Loucy (cell line): ENCODE results near the gene CCL25.

ENCODE experiments used
- H2AFZ ChIP-seq: fragments of 200-600 bp; sonication (generic); 2 replicates; pipeline ENCODE4 v1.6.0; 2016; ENCODE audit warnings: antibody characterized with exemption, mild to moderate bottlenecking, low read length, moderate library complexity
- H3F3A ChIP-seq: fragments of 200-600 bp; 2 replicates; pipeline ENCODE4 v1.6.0; 2016; ENCODE audit warnings: antibody characterized with exemption, low read depth, mild to moderate bottlenecking
- H3K27me3 ChIP-seq: fragments of 200-600 bp; sonication (generic); 2 replicates; pipeline ENCODE4 v1.6.1; 2014; ENCODE audit warnings: low read length, mild to moderate bottlenecking; ENCODE audit not compliant: insufficient read depth, poor library complexity, severe bottlenecking
- H3K36me3 ChIP-seq: fragments of 200-600 bp; sonication (generic); 2 replicates; pipeline ENCODE4 v1.6.1; 2016; ENCODE audit warnings: low read length; ENCODE audit not compliant: insufficient read depth
- H3K4me1 ChIP-seq: fragments of 200-600 bp; sonication (generic); 2 replicates; pipeline ENCODE4 v1.5.1; 2014; ENCODE audit warnings: low read length, mild to moderate bottlenecking; ENCODE audit not compliant: insufficient read depth, poor library complexity, severe bottlenecking
- H3K4me2 ChIP-seq: fragments of 200-600 bp; sonication (generic); 2 replicates; pipeline ENCODE4 v1.6.0; 2014; ENCODE audit warnings: antibody characterized with exemption, low read length, low read depth, mild to moderate bottlenecking; ENCODE audit not compliant: poor library complexity, severe bottlenecking
- H3K4me3 ChIP-seq: fragments of 200-600 bp; sonication (generic); 2 replicates; pipeline ENCODE4 v1.5.1; 2014; ENCODE audit warnings: low read length, mild to moderate bottlenecking, mixed read lengths; ENCODE audit not compliant: poor library complexity, severe bottlenecking
- H3K79me2 ChIP-seq: fragments of 200-600 bp; sonication (generic); 2 replicates; pipeline ENCODE4 v1.6.1; 2014; ENCODE audit warnings: low read length; ENCODE audit not compliant: insufficient read depth
- H3K9ac ChIP-seq: fragments of 200-600 bp; sonication (generic); 2 replicates; pipeline ENCODE4 v1.6.0; 2014; ENCODE audit warnings: mild to moderate bottlenecking, low read depth, low read length, moderate library complexity; ENCODE audit not compliant: poor library complexity, severe bottlenecking
- H3K9me2 ChIP-seq: fragments of 200-600 bp; sonication (generic); replicated peaks from 2 replicates; pipeline ENCODE4 v1.6.1; 2016; ENCODE audit warnings: low read depth, low read length, mixed read lengths
- H3K9me3 ChIP-seq: fragments of 200-600 bp; sonication (generic); 2 replicates; pipeline ENCODE4 v1.6.1; 2014; ENCODE audit warnings: mild to moderate bottlenecking, antibody characterized with exemption, low read length, low read depth; ENCODE audit not compliant: insufficient read depth
- H4K20me1 ChIP-seq: fragments of 200-600 bp; sonication (generic); 2 replicates; pipeline ENCODE4 v1.6.0; 2014; ENCODE audit warnings: antibody characterized with exemption, low read length, mild to moderate bottlenecking; ENCODE audit not compliant: insufficient read depth, poor library complexity, severe bottlenecking
- CTCF ChIP-seq: fragments of 200-600 bp; sonication (generic); conservative IDR thresholded peaks from 2 replicates; pipeline ENCODE4 v1.5.1; 2014; ENCODE audit warnings: mild to moderate bottlenecking, antibody characterized with exemption, low read length
- EZH2phosphoT487 ChIP-seq: fragments of 200-600 bp; IDR thresholded peaks from 2 replicates; pipeline ENCODE4 v1.6.1; 2018; ENCODE audit warnings: antibody characterized with exemption, mild to moderate bottlenecking, moderate library complexity, borderline replicate concordance

The CCL25 gene

GRCh38 chr19:8069096-8069973 is 16.8 kb downstream of the CCL25 start:
- no peak overlapping the region for H2AFZ ChIP-seq
- H4K20me1 ChIP-seq, result no peaks in the 10 kb centered on the region
- H3K9me3 ChIP-seq, result peaks cover 10% of the 10 kb centered on the region; the same call in 1 of the 2 replicates
- H3K9ac ChIP-seq, result no peak overlapping the region
- H3K9me2 ChIP-seq, result no peaks in the 10 kb centered on the region
- H3K4me2 ChIP-seq, result no peak overlapping the region
- no peak overlapping the region for H3K4me3 ChIP-seq
- H3K79me2 ChIP-seq, result no peaks in the 10 kb centered on the region
- H3K36me3 ChIP-seq, result no peaks in the 10 kb centered on the region
- H3F3A ChIP-seq, result 0 out of 2 replicates have a peak, but pooled peaks cover 3% of the 10 kb centered on the region
- H3K27me3 ChIP-seq, result no peaks in the 10 kb centered on the region
- TF ChIP-seq CTCF (peak; percentile 71), EZH2phosphoT487 (no peak)
- peaks cover 31% of the 10 kb centered on the region for H3K4me1 ChIP-seq

GRCh38 chr19:8071912-8072311 is 19.4 kb downstream of the CCL25 start:
- Histone ChIP-seq H3K9ac (peak overlapping the region; percentile 43), H3K4me2 (peak overlapping the region; percentile 34), H3K4me3 (no peak overlapping the region), H3K9me3 (peaks cover 13% of the 10 kb centered on the region), H3F3A (0 out of 2 replicates have a peak, but pooled peaks cover 3% of the 10 kb centered on the region), H3K79me2 (no peaks in the 10 kb centered on the region), H3K36me3 (no peaks in the 10 kb centered on the region), H2AFZ (no peak overlapping the region), H3K27me3 (no peaks in the 10 kb centered on the region), H3K9me2 (no peaks in the 10 kb centered on the region), H4K20me1 (no peaks in the 10 kb centered on the region), H3K4me1 (peaks cover 24% of the 10 kb centered on the region)
- peak; percentile 25; the same call in 1 of the 2 replicates for TF ChIP-seq CTCF
- no peak for TF ChIP-seq EZH2phosphoT487

DNA sequence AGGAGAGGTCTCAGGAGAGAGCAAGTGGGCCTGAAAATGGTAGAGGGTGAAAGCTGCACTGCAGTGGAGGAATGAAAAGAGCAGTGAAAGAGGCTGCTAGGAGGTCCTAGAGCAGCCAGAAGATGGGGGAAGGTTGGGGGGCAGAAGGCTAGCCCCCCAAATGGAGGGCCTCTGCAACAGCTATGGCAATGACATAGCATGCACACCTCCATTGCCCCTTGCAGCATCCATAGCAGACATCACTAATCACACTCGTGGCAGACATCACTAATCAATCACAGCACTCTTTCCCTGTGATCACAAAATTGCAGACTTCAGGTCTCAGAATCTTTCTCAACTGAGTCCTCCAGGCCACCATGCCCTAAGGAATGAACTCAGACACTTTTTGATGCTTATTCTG is 21.9 kb downstream of the CCL25 start:
- H3K9ac ChIP-seq, result no peak overlapping the region
- H3K4me3 ChIP-seq, result no peak overlapping the region
- no peak overlapping the region for H3K4me2 ChIP-seq
- no peaks in the 10 kb centered on the region for H3K9me2 ChIP-seq
- TF ChIP-seq CTCF, result no peak
- no peak for TF ChIP-seq EZH2phosphoT487
- H3F3A ChIP-seq, result 0 out of 2 replicates have a peak, but pooled peaks cover 3% of the 10 kb centered on the region
- H3K4me1 ChIP-seq, result peaks cover 24% of the 10 kb centered on the region
- no peaks in the 10 kb centered on the region for H3K79me2 ChIP-seq
- H2AFZ ChIP-seq, result no peak overlapping the region
- peaks cover 11% of the 10 kb centered on the region for H3K9me3 ChIP-seq
- H3K36me3 ChIP-seq, result no peaks in the 10 kb centered on the region
- H3K27me3 ChIP-seq, result no peaks in the 10 kb centered on the region
- H4K20me1 ChIP-seq, result no peaks in the 10 kb centered on the region
